D721Med (cell line): ENCODE measurements around the gene EEA1.
"Not testable (repeated sequence)": the region's sequence is repeated elsewhere in the genome, so short reads cannot be mapped to it uniquely, and the experiment has no call there.

Source experiments
- DNase-seq: peaks from one replicate; pipeline ENCODE4 v3.0.0; 2011; ENCODE audit warnings: low spot score; ENCODE audit not compliant: insufficient read length
- FAIRE-seq: peaks from 2 replicates; lab custom pipeline; 2011; peaks lifted over from hg19 to GRCh38; lab: Jason Lieb, UNC
- CTCF ChIP-seq: IDR thresholded peaks from 2 replicates; pipeline ENCODE4 v1.5.1; 2012; ENCODE audit warnings: mild to moderate bottlenecking, control low read depth; ENCODE audit not compliant: insufficient read depth; ENCODE audit errors: missing control alignments

EEA1 gene

GRCh38 chr12:92756898-92757596, 172.0 kb downstream of the EEA1 start:
- no peak for DNase-seq
- TF ChIP-seq CTCF: no peak
- FAIRE-seq: no peak

- FAIRE-seq: no peak
- DNase-seq: no peak
These were observed 174.9 kb downstream of the EEA1 start for GRCh38 chr12:92753976-92754885.

GRCh38 chr12:92749691-92750090, 179.4 kb downstream of the EEA1 start:
- not testable (repeated sequence) for FAIRE-seq, DNase-seq

More at GRCh38 chr12:92753976-92754885, 174.9 kb downstream of the EEA1 start:
- no peak for TF ChIP-seq CTCF

- no peak for DNase-seq
- FAIRE-seq: no peak
- no peak for TF ChIP-seq CTCF
These were observed 181.9 kb downstream of the EEA1 start for GRCh38 chr12:92747151-92747550.

GRCh38 chr12:92745856-92746550, 183.1 kb downstream of the EEA1 start:
- no peak for TF ChIP-seq CTCF
- no peak for DNase-seq
- no peak for FAIRE-seq

GRCh38 chr12:92743026-92743425, 186.1 kb downstream of the EEA1 start:
- DNase-seq: no peak
- no peak for TF ChIP-seq CTCF
- no peak for FAIRE-seq

GRCh38 chr12:92740411-92740810, 188.7 kb downstream of the EEA1 start:
- FAIRE-seq: no peak
- no peak for DNase-seq

More at GRCh38 chr12:92740411-92740810, 188.7 kb downstream of the EEA1 start:
- no peak for TF ChIP-seq CTCF
